ENCODE results near the gene KDM4E. TPM values are rescaled to one million over a fixed set of nuclear protein-coding genes. Genes with fewer than 3 reads are reported as not detected.

The KDM4E gene
- total and polyA plus RNA-seq, 9 of the 15 experiments (the other 6 are each of a cell fraction or from before 2014, with no cell fraction given) = 0.04 TPM; not detected in 8

DNA sequence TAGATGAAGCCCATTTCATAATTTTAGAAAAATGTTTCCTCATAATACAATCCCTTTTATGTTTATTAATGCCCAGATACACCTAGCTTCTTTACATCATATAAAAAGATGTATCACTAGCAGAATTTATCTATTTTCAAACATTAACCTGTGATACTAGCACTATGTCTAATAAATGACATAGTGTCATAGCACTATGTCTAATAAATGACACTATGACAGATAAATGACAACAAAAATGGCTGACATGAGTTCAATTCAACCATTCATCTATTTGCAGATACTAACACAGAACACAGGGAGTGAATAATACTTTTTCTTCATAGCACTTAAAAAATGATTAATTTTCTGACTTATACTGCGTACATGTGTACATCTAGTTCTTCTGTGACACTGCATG lies 19.4 kb upstream of the KDM4E start:
- in situ Hi-C loops (cut with MboI) = no loop called here
- TF ChIP-seq SMARCB1 (IDR thresholded peaks at IDR 0.05; ENCODE audit: insufficient read length, low read depth) (no peak), U2AF1 (optimal IDR thresholded peaks at IDR 0.05; ENCODE audit: low read depth, low read length) (no peak), TCF7 (IDR thresholded peaks at IDR 0.05; ENCODE audit: borderline replicate concordance) (no peak), NEUROD1 (IDR thresholded peaks at IDR 0.05; ENCODE audit: borderline replicate concordance, low read depth, low read length, partially characterized antibody) (no peak), HMGN3 (IDR thresholded peaks at IDR 0.05; ENCODE audit: borderline replicate concordance, extremely low read depth, insufficient read length, low read depth, low read length) (no peak), BCOR (IDR thresholded peaks at IDR 0.05) (no peak), SMC3 (conservative IDR thresholded peaks at IDR 0.05; ENCODE audit: insufficient read depth, low read depth, low read length) (no peak), SRF (CRISPR knock-in tag; IDR thresholded peaks at IDR 0.05) (no peak), HNRNPLL (IDR thresholded peaks at IDR 0.05; ENCODE audit: low read depth, low read length, poor library complexity, severe bottlenecking) (no peak), SUPT5H (IDR thresholded peaks at IDR 0.05) (no peak), ZNF253 (CRISPR knock-in tag; conservative IDR thresholded peaks at IDR 0.05) (no peak), ZNF699 (CRISPR knock-in tag; IDR thresholded peaks at IDR 0.05; ENCODE audit: insufficient replicate concordance) (no peak)
- TF ChIP-seq, protein P1, sequence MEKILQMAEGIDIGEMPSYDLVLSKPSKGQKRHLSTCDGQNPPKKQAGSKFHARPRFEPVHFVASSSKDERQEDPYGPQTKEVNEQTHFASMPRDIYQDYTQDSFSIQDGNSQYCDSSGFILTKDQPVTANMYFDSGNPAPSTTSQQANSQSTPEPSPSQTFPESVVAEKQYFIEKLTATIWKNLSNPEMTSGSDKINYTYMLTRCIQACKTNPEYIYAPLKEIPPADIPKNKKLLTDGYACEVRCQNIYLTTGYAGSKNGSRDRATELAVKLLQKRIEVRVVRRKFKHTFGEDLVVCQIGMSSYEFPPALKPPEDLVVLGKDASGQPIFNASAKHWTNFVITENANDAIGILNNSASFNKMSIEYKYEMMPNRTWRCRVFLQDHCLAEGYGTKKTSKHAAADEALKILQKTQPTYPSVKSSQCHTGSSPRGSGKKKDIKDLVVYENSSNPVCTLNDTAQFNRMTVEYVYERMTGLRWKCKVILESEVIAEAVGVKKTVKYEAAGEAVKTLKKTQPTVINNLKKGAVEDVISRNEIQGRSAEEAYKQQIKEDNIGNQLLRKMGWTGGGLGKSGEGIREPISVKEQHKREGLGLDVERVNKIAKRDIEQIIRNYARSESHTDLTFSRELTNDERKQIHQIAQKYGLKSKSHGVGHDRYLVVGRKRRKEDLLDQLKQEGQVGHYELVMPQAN (IDR thresholded peaks at IDR 0.05; ENCODE audit: borderline replicate concordance) = no peak
- TF ChIP-seq, protein P2, sequence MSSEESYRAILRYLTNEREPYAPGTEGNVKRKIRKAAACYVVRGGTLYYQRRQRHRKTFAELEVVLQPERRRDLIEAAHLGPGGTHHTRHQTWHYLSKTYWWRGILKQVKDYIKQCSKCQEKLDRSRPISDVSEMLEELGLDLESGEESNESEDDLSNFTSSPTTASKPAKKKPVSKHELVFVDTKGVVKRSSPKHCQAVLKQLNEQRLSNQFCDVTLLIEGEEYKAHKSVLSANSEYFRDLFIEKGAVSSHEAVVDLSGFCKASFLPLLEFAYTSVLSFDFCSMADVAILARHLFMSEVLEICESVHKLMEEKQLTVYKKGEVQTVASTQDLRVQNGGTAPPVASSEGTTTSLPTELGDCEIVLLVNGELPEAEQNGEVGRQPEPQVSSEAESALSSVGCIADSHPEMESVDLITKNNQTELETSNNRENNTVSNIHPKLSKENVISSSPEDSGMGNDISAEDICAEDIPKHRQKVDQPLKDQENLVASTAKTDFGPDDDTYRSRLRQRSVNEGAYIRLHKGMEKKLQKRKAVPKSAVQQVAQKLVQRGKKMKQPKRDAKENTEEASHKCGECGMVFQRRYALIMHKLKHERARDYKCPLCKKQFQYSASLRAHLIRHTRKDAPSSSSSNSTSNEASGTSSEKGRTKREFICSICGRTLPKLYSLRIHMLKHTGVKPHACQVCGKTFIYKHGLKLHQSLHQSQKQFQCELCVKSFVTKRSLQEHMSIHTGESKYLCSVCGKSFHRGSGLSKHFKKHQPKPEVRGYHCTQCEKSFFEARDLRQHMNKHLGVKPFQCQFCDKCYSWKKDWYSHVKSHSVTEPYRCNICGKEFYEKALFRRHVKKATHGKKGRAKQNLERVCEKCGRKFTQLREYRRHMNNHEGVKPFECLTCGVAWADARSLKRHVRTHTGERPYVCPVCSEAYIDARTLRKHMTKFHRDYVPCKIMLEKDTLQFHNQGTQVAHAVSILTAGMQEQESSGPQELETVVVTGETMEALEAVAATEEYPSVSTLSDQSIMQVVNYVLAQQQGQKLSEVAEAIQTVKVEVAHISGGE (CRISPR knock-in tag; IDR thresholded peaks at IDR 0.05) = no peak
- H3K9me3 ChIP-seq (replicated peaks; ENCODE audit: control insufficient read depth, insufficient read depth, low read depth, low read length) = no peaks in the 10 kb centered on the region
- ChIA-PET POLR2A (no interaction called here), CTCF (ENCODE audit: low intra/inter-chr PET ratio) (interaction anchor here (0.6 kb wide), 1 partner anchor 72 kb away, joined by 3 read pairs; no protein-coding TSS in a partner anchor)
- no peak overlapping the region for H3K27ac ChIP-seq (ENCODE audit: extremely low read depth, low read depth, low read length)
- no peak overlapping the region for H3K4me2 ChIP-seq (ENCODE audit: insufficient read depth, low read length)
- no peaks in the 10 kb centered on the region for H4K20me1 ChIP-seq (replicated peaks; ENCODE audit: control insufficient read depth, insufficient read depth, low read length)
- H3K9ac ChIP-seq (ENCODE audit: insufficient read depth in 1 of 2, low read depth in 2 of 2, low read length in 2 of 2) = no peak overlapping the region
- no TSS peak for BruUV-seq (replicated peaks)
- FAIRE-seq = no peak
- 13% methylated on average over 1 of the region's 1 CpG for WGBS (ENCODE audit: insufficient coverage, low coverage, missing lambda C conversion rate)
- no peaks in the 10 kb centered on the region for H3K4me1 ChIP-seq (replicated peaks in 1 of 2; ENCODE audit: control insufficient read depth in 2 of 2, insufficient read depth in 2 of 2, low read length in 2 of 2)
- ATAC-seq = no peak
- DNase-seq (ENCODE audit: extremely low read depth in 1 of 4, low spot score in 3 of 4) = no peak
- intact Hi-C loops (cut with micrococcal nuclease) = no loop called here
- no peaks in the 10 kb centered on the region; a peak in 1 of 5 replicates for H3K27me3 ChIP-seq (ENCODE audit: control insufficient read depth in 2 of 2, insufficient read depth in 2 of 2, low read length in 2 of 2)
- H3K4me3 ChIP-seq = no peak overlapping the region
- H3K79me2 ChIP-seq (ENCODE audit: control insufficient read depth, insufficient read depth, low read length) = no peaks in the 10 kb centered on the region
- H3K36me3 ChIP-seq (ENCODE audit: control insufficient read depth, insufficient read depth, low read length) = no peaks in the 10 kb centered on the region
- H3K9me1 ChIP-seq (ENCODE audit: control insufficient read depth, insufficient read depth, low read length) = no peaks in the 10 kb centered on the region
- H2AFZ ChIP-seq (ENCODE audit: low read depth, low read length) = no peak overlapping the region

Data from K562 (cell line).